Stimulated activated CD8-positive, alpha-beta memory T cell treated with anti-CD3 and anti-CD28 coated beads, Interleukin-15, amount 100 ng/mL, for 1 hour (primary cell): ENCODE measurements around the gene LRBA.
"Not testable (repeated sequence)": the region's sequence is repeated elsewhere in the genome, so short reads cannot be mapped to it uniquely, and the experiment has no call there.

Experiments
- DNase-seq: peaks from one replicate; pipeline ENCODE4 v3.0.0-alpha.2; 2020; ENCODE audit warnings: low read depth

LRBA gene

DNA sequence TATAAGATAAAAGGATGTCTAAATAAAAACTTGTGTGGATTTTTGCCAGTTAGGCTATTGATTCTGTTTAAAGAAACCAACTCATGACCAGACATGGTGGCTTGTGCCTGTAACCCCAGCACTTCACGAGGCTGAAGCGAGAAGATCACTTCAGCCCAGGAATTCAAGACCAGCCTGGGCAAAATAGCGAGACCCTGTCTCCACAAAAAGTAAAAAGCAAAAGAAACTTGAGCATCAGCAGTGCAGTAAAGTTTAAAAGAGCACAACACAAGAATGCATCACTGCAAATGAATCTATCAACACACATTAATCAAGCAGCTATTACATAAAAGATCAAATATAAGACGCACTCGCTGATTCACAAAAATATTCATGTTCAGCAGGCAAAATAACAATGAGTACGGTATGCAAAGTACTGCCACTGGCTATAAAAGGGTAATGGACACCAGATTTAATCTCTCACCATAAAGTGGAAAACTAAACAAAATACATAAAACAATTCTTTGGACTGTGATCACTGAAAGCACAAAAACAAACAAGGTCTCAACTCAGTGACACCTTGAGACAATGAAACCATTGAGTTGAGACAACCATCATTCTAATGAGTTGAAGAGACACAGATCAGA lies 41.3 kb downstream of the LRBA start:
- DNase-seq: no peak

DNA sequence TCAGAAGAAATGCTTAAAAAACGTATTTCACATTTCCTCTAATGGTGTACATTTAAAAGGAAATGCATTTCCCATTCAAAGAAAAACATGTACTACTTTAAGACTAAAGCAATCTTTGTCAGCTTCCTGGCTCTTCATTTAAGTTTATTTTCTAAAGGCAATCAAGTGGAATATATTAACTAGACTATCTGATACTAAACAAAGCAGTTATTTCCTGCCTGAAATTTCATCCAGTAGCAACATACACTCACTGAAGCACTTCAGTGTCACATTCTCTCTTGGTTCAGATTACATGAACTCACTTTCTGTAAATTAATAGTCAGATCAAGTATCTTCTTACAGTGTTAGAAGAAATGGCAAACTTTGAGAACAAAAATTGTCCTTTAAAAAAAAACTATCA lies 42.5 kb downstream of the LRBA start:
- no peak for DNase-seq

DNA sequence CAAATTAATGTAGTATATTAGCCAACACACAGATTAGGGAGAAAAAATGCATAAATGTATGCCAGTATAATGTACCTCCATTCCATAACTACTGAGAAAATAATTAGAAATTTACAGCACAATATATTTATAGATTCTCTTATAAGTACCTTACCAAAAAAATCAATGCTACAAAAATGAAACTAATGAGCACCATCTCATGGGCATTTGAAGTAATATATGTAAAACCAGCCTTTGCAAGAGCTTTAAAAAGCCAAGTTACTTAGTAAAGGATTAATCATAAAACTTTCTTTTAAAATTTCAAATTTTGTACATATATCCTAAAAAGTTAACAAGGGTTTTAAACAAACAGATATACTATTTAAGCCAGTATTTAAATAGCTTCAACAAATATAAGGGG lies 43.2 kb downstream of the LRBA start:
- no peak for DNase-seq

DNA sequence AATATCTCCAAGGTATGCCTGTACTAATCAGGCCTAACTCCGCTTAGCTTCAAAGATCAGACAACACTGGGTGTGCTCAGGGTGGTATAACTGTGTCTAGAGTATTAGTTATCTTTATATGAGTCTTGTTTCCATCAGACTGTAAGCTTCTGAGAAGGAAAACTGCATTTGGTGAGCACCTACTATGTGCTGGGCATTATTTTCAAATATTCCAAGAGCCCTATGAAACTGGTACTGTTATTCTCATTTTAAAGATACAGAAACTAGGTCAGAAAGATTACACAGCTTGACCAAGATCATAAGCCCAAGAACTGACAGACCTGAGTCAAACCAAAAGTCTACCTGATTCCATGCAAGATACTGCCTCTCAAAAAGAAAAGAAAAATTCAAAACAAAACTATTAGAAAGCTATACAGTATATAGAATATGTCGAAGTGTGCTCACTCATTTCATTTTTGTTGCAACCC lies 44.4 kb downstream of the LRBA start:
- DNase-seq: no peak

DNA sequence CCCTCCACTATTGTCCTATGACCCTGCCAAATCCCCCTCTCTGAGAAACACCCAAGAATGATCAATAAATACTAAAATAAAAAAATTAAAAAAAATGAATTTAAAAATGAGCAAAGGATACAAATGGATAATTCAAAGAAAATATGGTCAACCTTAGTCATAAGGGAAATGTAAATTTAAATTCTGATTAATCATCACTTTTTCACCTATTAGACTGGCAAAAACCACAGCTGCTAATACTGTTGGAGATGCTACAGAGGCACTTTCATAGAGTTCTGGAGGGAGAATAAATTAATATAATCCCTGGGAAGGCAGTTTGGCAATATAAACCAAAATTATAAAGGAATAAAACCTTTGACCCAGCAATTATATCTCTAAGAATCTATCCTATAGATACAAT lies 50.3 kb downstream of the LRBA start:
- no peak for DNase-seq

DNA sequence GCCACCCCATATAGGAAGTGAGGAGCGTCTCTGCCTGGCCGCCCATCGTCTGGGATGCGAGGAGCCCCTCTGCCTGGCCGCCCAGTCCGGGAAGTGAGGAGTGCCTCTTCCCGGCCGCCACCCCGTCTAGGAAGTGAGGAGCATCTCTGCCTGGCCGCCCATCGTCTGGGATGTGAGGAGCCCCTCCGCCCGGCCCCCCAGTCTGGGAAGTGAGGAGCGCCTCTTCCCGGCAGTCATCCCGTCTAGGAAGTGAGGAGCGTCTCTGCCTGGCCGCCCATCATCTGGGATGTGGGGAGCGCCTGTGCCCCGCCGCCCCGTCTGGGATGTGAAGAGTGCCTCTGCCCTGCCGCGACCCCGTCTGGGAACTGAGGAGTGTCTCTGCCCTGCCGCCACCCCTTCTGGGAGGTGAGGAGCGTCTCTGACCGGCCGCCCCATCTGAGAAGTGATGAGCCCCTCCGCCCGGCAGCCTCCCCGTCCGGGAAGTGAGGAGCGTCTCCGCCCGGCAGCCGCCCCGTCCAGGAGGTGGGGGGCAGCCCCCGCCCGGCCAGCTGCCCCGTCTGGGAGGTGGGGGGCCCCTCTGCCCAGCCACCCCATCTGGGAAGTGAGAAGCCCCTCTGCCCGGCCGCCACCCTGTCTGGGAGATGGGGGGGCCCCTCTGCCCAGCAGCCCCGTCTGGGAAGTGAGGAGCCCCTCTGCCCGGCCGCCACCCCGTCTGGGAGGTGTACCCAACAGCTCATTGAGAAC lies 51.3 kb downstream of the LRBA start:
- DNase-seq: not testable (repeated sequence)

DNA sequence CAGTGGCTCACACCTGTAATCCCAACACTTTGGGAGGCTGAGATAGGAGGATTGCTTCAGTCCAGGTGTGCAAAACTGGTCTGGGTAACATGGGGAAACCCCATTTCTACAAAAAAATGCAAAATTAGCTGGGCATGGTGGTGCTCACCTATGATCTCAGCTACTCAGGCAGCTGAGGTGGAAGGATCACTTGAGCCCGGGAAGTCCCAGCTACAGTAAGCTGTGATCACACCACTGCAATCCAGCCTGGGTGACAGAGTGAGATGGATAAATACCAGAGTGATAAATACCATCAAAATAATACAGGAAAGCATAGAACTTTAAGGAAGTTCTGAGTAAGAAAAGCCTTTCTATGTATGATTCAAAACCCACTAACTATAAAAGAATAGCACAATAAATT lies 52.8 kb downstream of the LRBA start:
- no peak for DNase-seq

DNA sequence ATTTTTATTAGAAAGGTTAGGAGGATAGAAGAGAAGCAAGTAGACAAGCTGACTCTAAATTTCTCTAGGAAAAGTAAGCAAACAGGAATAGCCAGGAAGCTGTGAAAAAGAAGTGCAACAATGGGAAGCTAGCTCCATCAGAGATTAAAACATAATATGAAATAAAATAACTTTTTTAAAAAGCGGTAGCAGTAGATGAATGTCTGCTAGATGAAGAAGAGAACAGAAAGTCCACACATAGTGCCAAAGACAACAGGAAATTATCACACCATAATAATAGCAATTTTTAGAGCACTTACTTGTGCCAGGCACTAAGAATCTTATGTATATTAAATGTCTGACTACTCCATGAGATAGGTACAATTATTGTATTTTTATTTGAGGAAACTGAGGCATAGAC lies 53.5 kb downstream of the LRBA start:
- no peak for DNase-seq

DNA sequence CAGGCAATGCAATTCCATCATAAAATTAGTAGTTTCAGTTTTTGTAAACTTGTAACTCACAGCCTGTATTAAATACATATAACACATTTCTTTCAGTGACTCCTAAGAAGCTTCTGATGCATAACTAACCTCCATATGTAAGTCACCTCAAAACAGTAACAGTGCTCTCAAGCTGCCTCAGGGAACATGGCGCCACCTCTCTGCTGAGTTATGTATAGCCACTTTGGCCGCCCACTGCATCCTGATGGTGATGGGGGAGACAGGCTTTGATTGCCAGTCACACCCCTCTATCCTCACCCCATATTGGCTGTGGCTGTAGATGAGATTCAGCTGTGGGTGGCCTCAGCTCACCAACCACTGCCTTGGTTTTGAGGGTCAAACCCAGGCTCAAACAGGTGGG lies 54.3 kb downstream of the LRBA start:
- DNase-seq: no peak

DNA sequence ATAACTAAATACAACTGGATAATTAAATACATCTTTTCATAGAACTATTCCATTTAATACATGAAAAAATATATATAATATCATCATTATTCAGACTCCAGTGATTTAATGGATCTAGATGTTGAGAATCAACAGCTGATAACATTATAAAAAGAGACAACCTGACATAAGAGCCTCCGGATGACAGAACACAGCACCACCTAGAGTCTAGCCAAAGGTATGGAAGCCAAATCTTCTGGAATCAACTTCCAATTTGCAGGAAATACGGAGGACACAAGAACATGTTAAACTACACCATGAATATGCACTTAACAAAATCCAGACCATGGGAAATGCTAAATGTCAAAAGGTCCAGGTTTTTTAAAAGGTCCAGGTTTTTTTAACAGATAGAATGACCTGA lies 55.0 kb downstream of the LRBA start:
- DNase-seq: no peak

DNA sequence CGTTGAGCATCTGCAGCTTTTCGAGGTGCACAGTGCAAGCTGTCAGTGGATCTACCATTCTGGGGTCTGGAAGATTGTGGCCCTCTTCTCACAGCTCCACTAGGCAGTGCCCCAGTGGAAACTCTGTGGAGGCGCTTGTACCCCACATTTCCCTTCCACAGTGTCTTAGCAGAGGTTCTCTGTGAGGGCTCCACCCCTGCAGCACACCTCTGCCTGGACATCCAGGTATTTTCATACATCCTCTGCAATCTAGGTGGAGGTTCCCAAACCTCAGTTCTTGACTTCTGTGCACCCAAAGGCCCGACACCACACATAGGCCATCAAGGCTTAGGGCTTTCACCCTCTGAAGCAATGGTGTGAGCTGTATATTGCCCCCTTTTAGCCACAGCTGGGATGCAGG lies 57.1 kb downstream of the LRBA start:
- not testable (repeated sequence) for DNase-seq

DNA sequence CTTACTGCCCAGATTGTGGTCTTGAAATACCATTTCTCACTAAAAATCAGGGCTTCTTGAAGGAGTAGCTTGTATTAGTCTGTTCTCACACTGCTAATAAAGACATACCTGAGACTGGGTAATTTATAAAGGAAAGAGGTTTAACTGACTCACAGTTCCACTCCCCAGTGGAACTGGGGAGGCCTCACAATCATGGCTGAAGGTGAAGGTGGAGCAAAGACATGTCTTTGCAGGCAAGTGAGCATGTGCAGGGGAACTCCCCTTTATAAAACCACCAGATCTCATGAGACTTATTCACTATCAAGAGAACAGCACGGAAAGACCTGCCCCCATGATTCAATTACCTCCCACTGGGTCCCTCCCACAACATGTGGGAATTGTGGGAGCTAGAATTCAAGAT lies 58.0 kb downstream of the LRBA start:
- not testable (repeated sequence) for DNase-seq

DNA sequence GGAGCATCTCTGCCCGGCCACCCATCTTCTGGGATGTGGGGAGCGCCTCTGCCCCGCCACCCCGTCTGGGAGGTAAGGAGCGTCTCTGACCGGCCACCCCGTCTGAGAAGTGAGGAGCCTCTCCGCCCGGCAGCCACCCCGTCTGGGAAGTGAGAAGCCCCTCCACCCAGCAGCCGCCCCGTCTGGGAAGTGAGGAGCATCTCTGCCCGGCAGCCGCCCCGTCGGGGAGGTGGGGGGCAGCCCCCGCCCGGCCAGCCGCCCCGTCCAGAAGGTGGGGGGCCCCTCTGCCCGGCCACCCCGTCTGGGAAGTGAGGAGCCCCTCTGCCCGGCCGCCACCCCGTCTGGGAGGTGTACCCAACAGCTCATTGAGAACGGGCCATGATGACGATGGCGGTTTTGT lies 61.2 kb downstream of the LRBA start:
- not testable (repeated sequence) for DNase-seq

DNA sequence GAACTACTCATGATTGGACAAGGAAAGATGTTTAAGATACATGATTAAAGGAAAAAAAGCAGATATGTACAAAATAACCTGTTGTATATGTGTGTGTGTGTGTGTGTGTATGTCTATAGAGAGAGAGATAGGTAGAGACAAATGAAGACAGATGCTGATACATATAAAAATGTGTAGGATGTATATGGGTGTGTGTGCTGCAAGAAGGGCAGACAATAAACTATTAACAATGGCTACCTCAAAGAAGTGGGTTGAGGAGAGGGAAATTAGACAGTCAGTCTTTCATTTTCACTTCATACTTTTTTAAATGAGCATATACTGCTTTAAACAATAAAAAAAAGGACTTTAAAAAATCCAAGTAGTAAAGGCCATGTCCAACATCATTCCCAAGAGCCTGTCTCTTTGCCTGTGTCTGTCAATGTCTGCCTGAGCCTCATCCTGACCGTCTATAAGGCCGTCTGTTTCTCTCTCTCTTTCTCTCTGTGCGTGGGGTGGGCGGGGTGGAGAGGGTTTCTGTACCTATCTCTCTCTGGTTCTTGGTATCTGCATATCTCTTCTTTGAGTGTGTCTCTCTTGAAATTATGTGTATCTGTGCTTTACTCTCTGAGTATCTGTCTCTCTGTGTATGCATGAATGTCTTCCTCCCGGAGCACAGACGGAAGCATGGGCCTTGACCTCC lies 62.8 kb downstream of the LRBA start:
- no peak for DNase-seq

DNA sequence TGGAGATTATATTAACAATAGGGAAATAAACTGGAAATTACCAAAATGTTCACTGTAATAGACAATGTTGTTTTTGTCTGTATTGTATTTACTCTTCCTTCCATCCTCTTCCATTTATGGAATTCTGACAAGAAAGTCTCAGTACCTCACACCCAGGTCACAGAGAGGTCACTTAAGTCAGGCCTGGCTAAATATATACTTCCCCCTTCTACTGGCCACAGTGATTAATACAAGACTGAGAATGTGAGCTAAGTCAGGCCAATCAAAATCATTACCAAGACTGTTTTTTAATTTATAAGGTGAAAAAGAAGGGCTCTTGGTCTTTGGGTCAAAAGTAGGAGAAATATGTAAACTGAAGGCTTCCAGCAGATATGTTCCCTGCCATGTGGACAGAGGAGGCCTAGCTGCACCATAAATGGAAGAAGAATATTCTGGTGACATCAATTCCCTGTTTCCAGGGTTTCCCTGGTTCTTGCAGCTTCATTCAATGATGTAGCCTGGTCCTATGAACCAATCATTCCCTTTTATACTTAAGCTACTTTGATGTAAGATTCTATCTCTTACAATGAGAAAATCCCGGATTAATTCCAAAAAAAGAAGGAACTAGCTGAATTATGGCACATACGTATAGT lies 64.3 kb downstream of the LRBA start:
- no peak for DNase-seq

DNA sequence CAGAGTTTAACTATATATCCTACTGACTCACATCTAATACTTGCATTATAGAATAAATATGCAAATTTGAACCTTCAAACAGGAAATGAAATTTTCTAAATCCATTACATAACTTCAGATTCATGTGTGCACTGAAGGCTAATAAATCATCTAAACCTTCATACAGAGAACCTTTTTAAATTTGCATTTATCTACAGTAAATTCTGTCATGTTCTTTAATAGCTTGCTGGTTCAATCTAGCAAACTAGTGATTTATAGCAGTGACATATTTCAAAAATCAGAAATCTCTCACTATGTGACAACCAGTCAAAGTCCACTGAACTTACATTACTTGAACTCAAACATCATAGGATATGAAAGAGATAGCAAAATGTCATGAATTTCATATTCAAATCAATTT lies 65.1 kb downstream of the LRBA start:
- no peak for DNase-seq

DNA sequence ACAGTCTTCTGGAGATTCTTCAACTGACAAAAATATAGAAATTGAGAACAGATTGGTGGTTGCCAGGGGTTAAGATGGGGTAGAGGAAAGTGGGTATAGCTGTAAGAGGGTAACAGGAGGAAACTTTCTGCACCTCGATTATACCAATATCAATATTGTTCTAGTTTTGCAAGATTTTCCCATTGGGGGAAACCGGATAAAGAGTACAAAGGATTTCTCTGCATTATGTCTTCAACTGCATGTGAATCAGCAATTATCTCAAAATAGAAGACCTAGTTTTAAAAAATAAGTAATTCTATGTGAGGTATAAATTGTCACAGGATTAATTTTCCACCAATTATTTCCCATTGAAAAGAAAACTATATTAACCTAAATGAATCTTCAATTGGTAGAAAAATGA lies 65.7 kb downstream of the LRBA start:
- DNase-seq: no peak

DNA sequence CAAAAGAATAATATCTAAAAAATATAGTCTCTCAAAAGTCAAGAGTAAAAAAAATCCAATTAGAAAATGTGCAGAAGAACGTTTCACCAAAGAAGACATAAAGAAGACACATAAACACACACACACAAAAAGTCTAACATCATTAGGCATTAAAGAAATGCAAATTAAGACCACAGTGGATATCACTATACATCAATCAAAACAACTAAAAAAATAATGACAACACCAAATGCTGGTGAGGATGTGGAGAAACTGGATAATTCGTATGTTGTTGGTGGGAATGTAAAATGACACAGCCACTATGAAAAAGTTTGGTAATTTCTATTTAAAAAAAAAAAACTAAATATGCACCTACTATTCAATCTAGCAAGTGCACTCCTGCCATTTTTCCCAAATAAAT lies 66.4 kb downstream of the LRBA start:
- DNase-seq: no peak

DNA sequence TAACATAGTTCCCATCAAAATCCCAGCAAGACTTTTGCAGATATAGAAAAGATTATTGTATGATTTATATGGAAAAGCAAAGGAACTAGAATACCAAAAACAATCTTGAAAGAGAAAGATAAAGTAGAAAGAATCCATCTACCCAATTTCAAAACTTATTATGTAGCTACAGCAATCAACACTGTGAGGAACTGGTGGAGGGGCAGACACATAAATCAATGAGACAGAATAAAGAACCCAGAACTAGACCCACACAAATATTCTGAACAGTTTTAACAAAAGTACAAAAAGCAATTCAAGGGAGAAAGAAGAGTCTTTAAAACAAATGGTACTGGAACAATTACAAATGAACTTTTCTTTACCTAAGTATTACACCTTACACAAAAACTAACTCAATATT lies 67.0 kb downstream of the LRBA start:
- DNase-seq: no peak

DNA sequence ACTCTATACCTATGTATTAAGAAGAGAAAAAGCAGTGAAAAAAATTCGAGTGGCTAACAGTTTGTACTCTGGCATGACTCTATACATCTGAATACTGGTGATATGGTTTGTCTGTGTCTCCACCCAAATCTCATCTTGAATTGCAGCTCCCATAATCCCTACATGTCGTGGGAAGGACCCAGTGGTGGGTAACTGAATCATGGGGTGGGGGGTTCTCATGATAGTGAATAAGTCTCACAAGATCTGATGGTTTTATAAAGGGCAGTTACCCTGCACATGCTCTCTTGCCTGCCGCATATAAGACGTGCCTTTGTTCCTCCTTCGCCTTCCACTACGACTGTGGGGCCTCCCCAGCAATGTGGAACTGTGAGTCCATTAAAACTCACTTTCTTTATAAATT lies 70.4 kb downstream of the LRBA start:
- DNase-seq: no peak

DNA sequence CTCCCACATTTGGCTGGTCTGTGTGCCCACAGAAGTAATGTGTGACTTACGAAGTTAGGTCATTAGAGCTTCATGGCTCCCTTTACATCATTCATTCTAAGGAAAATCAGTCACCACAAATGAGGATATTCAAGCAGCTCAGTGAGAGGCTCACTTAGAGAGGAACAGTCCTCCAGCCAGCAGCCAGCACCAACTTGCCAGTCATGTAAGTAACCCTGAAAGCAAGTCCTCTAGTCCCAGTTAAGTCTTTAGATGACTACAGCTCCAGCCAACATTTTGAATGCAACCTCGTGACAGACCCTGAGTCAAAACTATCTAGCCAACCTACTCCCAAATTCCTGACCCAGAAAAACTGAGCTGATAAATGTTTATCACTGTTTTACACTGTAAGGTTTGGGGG lies 71.3 kb downstream of the LRBA start:
- no peak for DNase-seq

DNA sequence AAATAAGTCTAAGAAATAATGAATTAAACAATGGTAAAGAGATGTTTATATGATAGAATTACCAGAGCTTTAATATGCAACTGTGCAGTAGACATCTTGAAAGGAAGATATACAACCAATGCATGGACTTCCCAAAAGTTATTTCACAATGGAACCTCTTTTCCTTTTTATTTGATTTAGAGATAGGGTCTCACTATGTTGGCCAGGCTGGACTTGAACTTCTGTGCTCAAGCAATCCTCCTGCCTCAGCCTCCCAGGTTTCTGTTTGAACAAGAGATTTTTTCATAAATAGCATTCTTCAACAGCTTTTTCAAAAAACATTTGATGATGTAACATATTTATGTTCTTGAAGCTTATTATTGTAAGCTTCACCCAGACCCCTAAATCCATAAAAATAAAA lies 72.0 kb downstream of the LRBA start:
- no peak for DNase-seq

DNA sequence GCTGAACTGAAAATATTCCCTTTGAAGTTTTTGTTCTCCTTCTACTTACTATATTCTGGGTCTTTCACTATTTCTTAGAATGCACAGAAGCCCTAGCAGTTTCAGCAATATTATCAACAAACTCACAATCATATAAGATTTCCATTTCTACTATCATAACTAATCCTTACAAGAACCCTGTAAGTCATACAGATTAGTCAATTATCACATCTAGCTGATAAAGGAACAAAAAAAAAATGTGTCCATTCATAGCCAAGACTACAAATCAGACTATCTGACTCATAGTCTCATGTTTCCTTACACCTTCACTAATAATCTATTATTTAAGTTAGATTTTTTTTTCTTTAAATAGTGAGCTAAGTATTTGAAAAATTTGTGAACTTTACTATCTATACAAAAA lies 72.5 kb downstream of the LRBA start:
- no peak for DNase-seq
